ENCODE data around the gene MBTPS1. TPM values are rescaled to one million over a fixed set of nuclear protein-coding genes. Genes with fewer than 3 reads are reported as not detected.
A peak's percentile ranks its signal among the peaks of the same experiment; 100 is the strongest.
"Not testable (repeated sequence)": the region's sequence is repeated elsewhere in the genome, so short reads cannot be mapped to it uniquely, and the experiment has no call there.

The MBTPS1 gene
- total RNA-seq, 1 experiment from 2014 or later, result 46.9 TPM

DNA sequence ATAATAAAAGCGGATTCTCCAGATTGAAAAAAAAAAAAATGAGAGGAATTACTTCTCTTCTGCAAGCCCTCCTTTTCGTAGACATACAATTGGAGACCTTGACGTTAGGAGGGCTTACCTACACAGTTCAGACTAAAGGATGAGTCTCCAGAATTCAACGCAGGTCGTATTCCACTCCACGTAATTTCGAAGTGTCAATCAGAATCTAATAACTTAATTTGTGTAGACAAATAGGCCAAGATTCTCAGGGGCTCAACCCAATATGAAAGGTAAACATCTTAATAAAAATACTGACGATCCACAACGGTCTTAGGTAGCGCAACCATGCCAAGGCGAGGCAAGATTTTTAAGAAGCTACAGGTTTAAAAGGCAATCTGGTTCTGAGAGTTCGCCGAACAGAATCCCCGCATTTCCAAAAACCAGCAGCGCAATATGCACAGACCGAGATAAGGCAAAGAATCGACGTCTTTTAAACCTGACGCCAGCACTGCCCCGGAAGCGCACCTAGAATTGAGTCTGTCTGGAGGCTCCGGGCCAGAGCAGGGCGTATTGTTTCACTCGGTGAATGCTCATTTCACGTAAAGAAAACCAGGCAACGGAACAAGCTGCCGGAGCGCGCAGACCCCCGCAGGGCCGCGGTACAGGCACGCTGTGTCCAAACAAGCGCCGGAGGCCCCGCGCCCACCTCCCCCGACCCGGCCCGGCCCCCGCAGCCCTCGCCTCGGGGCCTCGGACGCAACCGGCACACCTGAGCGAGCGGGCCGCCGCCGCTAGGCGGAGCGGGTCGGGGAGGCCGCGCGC lies 623 bp downstream of the MBTPS1 start:
- ChIA-PET POLR2A (interaction anchor here (0.6 to 1.7 kb wide), 9 partner anchors 20 to 252 kb away, joined by 3 to 7 read pairs (median 4); partner anchors contain the start of genes ATP2C2, DNAAF1 and HSDL1), CTCF (interaction anchor here (0.5 to 2.4 kb wide), 25 partner anchors 10 to 1095 kb away, joined by 3 to 29 read pairs (median 4); partner anchors contain the start of genes DNAAF1, HSDL1, SLC38A8 and TAF1C)
- TF ChIP-seq, protein P1, sequence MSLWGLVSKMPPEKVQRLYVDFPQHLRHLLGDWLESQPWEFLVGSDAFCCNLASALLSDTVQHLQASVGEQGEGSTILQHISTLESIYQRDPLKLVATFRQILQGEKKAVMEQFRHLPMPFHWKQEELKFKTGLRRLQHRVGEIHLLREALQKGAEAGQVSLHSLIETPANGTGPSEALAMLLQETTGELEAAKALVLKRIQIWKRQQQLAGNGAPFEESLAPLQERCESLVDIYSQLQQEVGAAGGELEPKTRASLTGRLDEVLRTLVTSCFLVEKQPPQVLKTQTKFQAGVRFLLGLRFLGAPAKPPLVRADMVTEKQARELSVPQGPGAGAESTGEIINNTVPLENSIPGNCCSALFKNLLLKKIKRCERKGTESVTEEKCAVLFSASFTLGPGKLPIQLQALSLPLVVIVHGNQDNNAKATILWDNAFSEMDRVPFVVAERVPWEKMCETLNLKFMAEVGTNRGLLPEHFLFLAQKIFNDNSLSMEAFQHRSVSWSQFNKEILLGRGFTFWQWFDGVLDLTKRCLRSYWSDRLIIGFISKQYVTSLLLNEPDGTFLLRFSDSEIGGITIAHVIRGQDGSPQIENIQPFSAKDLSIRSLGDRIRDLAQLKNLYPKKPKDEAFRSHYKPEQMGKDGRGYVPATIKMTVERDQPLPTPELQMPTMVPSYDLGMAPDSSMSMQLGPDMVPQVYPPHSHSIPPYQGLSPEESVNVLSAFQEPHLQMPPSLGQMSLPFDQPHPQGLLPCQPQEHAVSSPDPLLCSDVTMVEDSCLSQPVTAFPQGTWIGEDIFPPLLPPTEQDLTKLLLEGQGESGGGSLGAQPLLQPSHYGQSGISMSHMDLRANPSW (CRISPR knock-in tag; conservative IDR thresholded peaks at IDR 0.05; ENCODE audit: low read depth), result no peak
- TF ChIP-seq IRF2 (CRISPR knock-in tag; IDR thresholded peaks at IDR 0.05; ENCODE audit: borderline replicate concordance, low read depth) (no peak), ZNF219 (CRISPR knock-in tag; IDR thresholded peaks at IDR 0.05; ENCODE audit: borderline replicate concordance) (no peak), ELF4 (CRISPR knock-in tag; IDR thresholded peaks at IDR 0.05; ENCODE audit: low read depth) (no peak), RORB (CRISPR knock-in tag; IDR thresholded peaks at IDR 0.05) (no peak), KAT7 (CRISPR knock-in tag; IDR thresholded peaks at IDR 0.05; ENCODE audit: borderline replicate concordance) (0 out of 2 replicates have a peak, but pooled peaks have one; percentile 26), ZNF317 (CRISPR knock-in tag; IDR thresholded peaks at IDR 0.05; ENCODE audit: borderline replicate concordance, low read depth) (peak; percentile 51; the same call in 1 of the 2 replicates), ATF1 (CRISPR knock-in tag; IDR thresholded peaks at IDR 0.05) (0 out of 2 replicates have a peak, but pooled peaks have one; percentile 4)
- TF ChIP-seq, protein P2, sequence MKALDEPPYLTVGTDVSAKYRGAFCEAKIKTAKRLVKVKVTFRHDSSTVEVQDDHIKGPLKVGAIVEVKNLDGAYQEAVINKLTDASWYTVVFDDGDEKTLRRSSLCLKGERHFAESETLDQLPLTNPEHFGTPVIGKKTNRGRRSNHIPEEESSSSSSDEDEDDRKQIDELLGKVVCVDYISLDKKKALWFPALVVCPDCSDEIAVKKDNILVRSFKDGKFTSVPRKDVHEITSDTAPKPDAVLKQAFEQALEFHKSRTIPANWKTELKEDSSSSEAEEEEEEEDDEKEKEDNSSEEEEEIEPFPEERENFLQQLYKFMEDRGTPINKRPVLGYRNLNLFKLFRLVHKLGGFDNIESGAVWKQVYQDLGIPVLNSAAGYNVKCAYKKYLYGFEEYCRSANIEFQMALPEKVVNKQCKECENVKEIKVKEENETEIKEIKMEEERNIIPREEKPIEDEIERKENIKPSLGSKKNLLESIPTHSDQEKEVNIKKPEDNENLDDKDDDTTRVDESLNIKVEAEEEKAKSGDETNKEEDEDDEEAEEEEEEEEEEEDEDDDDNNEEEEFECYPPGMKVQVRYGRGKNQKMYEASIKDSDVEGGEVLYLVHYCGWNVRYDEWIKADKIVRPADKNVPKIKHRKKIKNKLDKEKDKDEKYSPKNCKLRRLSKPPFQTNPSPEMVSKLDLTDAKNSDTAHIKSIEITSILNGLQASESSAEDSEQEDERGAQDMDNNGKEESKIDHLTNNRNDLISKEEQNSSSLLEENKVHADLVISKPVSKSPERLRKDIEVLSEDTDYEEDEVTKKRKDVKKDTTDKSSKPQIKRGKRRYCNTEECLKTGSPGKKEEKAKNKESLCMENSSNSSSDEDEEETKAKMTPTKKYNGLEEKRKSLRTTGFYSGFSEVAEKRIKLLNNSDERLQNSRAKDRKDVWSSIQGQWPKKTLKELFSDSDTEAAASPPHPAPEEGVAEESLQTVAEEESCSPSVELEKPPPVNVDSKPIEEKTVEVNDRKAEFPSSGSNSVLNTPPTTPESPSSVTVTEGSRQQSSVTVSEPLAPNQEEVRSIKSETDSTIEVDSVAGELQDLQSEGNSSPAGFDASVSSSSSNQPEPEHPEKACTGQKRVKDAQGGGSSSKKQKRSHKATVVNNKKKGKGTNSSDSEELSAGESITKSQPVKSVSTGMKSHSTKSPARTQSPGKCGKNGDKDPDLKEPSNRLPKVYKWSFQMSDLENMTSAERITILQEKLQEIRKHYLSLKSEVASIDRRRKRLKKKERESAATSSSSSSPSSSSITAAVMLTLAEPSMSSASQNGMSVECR (CRISPR knock-in tag; IDR thresholded peaks at IDR 0.05; ENCODE audit: borderline replicate concordance), result no peak
- no peak; the same call in 1 of the 2 replicates for ATAC-seq
- H3K9me3 Mint-ChIP-seq, result no peaks in the 10 kb centered on the region
- H3K27me3 Mint-ChIP-seq (ENCODE audit: low read depth), result no peaks in the 10 kb centered on the region
- peaks cover 12% of the 10 kb centered on the region for H3K4me1 Mint-ChIP-seq
- H3K27ac Mint-ChIP-seq, result peak overlapping the region; percentile 97
- no peak for DNase-seq (ENCODE audit: low spot score)
- peak overlapping the region; percentile 94 for H3K4me3 Mint-ChIP-seq
- no peaks in the 10 kb centered on the region for H3K36me3 Mint-ChIP-seq

DNA sequence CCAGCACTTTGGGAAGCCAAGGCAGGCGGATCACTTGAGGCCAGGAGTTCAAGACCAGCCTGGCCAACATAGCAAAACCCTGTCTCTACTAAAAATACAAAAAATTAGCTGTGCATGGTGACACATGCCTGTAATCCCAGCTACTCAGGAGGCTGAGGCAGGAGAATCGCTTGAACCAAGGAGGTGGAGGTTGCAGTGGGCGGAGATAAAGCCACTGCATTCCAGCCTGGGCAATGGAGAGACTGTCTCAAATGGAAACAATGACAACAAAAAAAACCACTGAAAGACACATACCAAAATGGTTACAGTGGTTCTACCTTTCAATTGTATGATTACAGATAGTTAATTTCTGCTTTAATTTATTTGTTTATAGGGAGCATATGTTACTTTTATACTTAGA lies 4.8 kb downstream of the MBTPS1 start:
- H3K27me3 Mint-ChIP-seq (ENCODE audit: low read depth); H3K36me3 Mint-ChIP-seq; ATAC-seq; POLR2A ChIA-PET; H3K4me3 Mint-ChIP-seq; H3K9me3 Mint-ChIP-seq; H3K27ac Mint-ChIP-seq; DNase-seq (ENCODE audit: low spot score): not testable (repeated sequence)
- H3K4me1 Mint-ChIP-seq, result peaks cover 18% of the 10 kb centered on the region
- CTCF ChIA-PET, result interaction anchor here (2.7 kb wide), 2 partner anchors 27 to 75 kb away, joined by 7 to 9 read pairs; partner anchors contain the start of gene TAF1C

DNA sequence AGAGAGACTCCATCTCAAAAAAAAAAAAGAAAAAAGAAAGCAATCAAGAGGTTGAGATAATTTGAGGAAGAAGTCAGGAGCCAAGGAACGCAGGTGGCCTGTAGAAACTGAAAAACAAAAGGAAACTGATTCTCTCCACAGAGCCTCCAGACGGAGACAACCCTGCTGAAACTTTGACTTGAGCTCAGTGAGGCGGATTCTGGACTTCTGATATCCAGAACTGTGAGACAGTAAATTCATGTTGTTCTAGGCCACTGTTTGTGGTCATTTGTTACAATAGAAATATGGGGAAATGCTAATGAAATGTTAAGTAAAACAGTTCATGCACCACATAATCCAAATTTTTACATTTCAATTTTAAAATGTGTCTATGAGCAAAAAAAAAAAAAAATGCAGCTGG lies 5.2 kb downstream of the MBTPS1 start:
- POLR2A ChIA-PET, result no interaction called here
- Mint-ChIP-seq H3K27ac (peak overlapping the region; percentile 86), H3K9me3 (no peaks in the 10 kb centered on the region), H3K4me1 (peaks cover 19% of the 10 kb centered on the region), H3K36me3 (no peaks in the 10 kb centered on the region), H3K27me3 (ENCODE audit: low read depth) (no peaks in the 10 kb centered on the region), H3K4me3 (no peak overlapping the region)
- DNase-seq (ENCODE audit: low spot score), result no peak
- no peak for ATAC-seq
- CTCF ChIA-PET, result interaction anchor here (1.2 to 2.7 kb wide), 3 partner anchors 27 to 75 kb away, joined by 4 to 9 read pairs (median 7); partner anchors contain the start of gene TAF1C
- TF ChIP-seq NFYB (CRISPR knock-in tag; conservative IDR thresholded peaks at IDR 0.05; ENCODE audit: low read depth), result no peak
- TF ChIP-seq ZNF121 (CRISPR knock-in tag; IDR thresholded peaks at IDR 0.05), result no peak
- no peak for TF ChIP-seq KAT7 (CRISPR knock-in tag; IDR thresholded peaks at IDR 0.05; ENCODE audit: borderline replicate concordance)
- no peak for TF ChIP-seq ELF4 (CRISPR knock-in tag; IDR thresholded peaks at IDR 0.05; ENCODE audit: low read depth)
- TF ChIP-seq, protein P3, sequence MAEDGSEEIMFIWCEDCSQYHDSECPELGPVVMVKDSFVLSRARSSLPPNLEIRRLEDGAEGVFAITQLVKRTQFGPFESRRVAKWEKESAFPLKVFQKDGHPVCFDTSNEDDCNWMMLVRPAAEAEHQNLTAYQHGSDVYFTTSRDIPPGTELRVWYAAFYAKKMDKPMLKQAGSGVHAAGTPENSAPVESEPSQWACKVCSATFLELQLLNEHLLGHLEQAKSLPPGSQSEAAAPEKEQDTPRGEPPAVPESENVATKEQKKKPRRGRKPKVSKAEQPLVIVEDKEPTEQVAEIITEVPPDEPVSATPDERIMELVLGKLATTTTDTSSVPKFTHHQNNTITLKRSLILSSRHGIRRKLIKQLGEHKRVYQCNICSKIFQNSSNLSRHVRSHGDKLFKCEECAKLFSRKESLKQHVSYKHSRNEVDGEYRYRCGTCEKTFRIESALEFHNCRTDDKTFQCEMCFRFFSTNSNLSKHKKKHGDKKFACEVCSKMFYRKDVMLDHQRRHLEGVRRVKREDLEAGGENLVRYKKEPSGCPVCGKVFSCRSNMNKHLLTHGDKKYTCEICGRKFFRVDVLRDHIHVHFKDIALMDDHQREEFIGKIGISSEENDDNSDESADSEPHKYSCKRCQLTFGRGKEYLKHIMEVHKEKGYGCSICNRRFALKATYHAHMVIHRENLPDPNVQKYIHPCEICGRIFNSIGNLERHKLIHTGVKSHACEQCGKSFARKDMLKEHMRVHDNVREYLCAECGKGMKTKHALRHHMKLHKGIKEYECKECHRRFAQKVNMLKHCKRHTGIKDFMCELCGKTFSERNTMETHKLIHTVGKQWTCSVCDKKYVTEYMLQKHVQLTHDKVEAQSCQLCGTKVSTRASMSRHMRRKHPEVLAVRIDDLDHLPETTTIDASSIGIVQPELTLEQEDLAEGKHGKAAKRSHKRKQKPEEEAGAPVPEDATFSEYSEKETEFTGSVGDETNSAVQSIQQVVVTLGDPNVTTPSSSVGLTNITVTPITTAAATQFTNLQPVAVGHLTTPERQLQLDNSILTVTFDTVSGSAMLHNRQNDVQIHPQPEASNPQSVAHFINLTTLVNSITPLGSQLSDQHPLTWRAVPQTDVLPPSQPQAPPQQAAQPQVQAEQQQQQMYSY (CRISPR knock-in tag; IDR thresholded peaks at IDR 0.05), result no peak
- TF ChIP-seq, protein P4, sequence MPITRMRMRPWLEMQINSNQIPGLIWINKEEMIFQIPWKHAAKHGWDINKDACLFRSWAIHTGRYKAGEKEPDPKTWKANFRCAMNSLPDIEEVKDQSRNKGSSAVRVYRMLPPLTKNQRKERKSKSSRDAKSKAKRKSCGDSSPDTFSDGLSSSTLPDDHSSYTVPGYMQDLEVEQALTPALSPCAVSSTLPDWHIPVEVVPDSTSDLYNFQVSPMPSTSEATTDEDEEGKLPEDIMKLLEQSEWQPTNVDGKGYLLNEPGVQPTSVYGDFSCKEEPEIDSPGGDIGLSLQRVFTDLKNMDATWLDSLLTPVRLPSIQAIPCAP (CRISPR knock-in tag; IDR thresholded peaks at IDR 0.05), result no peak
- TF ChIP-seq, protein P5, sequence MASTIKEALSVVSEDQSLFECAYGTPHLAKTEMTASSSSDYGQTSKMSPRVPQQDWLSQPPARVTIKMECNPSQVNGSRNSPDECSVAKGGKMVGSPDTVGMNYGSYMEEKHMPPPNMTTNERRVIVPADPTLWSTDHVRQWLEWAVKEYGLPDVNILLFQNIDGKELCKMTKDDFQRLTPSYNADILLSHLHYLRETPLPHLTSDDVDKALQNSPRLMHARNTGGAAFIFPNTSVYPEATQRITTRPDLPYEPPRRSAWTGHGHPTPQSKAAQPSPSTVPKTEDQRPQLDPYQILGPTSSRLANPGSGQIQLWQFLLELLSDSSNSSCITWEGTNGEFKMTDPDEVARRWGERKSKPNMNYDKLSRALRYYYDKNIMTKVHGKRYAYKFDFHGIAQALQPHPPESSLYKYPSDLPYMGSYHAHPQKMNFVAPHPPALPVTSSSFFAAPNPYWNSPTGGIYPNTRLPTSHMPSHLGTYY (CRISPR knock-in tag; IDR thresholded peaks at IDR 0.05), result no peak
- TF ChIP-seq ZNF263 (CRISPR knock-in tag; IDR thresholded peaks at IDR 0.05; ENCODE audit: low read depth), result no peak
